ENCODE results near the gene MAPK4.
"Not testable (repeated sequence)": the region's sequence is repeated elsewhere in the genome, so short reads cannot be mapped to it uniquely, and the experiment has no call there.

Gene MAPK4

GRCh38 chr18:50559752-50560680, at the start of gene MAPK4:
MAPK4 (plus strand) TSS chr18:50560087; CDS start chr18:50663959, 103,872 bp downstream.
- DNase-seq (ENCODE audit: low read depth), result peak; percentile 27

- not testable (repeated sequence) for DNase-seq (ENCODE audit: low read depth)
Observed at GRCh38 chr18:50517277-50517676, 42.6 kb upstream of the MAPK4 start.

DNA sequence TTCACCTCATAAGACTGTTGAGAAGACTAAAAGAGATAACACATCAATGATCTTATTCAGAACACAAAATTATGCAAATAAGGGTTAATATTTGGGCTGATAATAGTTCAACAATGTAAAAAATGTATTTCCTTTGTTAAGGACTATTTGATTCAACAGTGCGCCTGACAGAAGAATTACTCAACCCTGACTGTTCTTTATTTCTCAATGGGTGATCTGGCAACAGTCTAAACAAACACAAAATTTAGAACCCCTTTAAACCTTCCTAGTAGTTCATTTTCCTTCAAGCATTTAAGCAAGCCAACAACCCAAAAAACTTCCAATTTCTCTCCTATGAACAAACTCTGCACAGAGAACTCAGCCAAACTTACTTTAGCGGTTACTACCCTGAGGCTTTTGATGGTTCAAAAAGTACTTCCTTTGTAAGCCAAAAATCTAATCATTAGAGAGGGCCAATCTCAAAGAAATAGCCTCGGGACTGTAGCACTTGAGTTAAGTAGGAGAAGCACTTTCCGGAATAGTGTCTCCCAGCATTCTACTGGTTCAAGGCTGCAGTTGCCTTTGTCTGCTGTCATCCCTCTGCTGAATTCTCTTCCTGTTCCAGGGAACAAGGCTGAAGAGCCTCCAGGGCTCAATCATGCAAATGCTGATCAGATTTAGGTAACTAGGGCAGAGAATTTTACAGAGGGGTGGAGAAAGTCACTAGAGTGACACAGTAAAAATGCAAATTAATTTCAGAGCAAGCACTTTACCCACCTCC, 40.9 kb upstream of the MAPK4 start:
- DNase-seq (ENCODE audit: low read depth), result peak; percentile 25

- DNase-seq (ENCODE audit: low read depth), result no peak
Observed at GRCh38 chr18:50523165-50523564, 36.7 kb upstream of the MAPK4 start.

DNA sequence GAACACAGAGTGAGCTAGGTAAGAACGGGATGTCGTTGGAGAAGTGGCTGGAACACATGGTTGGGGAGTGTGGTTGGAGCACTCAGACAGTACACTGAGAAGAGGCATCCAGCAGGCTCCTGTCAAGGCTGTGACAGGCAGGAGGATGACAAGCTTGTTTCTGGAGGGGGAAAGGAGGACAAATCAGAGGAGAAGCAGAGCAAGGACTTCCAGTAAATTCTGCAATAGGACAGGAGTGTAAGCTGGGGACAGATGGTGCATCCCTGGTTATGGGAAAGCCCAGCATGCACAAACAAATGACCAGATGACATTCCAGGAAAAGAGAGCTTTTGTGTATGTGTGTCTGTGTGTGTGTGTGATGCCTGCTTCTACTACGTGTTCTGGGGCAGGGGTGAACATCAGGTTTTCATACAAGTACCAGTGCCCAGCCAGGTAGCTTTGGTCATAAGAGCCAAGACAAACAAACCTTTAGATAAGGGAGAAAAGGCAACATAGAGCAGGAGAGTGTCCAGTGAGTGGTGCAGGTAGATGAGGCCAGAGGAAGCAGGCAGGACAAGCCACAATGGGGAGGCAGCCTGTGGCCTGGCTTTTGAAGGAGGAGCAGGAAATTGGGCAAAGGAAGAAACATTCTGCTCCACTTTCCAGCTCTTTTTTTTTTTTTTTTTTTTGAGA, 32.1 kb upstream of the MAPK4 start:
- DNase-seq (ENCODE audit: low read depth), result no peak

DNA sequence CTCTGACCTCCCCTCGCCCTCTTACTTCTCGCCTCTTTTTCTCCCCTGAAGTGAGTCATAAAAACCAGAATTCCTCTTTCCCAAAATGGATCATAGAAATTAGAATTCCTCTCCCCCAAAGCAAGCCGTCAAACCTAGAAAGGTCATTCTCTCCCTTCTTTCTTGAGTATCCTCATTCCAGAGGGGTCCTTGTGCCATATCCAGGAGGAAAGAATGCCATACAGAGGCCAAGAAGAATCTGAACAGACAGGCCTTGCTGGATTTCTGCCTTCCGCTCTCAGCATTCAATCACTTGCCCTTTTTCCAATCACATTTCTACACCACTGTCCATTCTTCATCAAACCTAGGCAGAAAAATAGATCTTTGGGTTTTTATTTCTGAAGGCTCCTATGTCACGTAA, 31.1 kb upstream of the MAPK4 start:
- DNase-seq (ENCODE audit: low read depth), result no peak

- DNase-seq (ENCODE audit: low read depth), result not testable (repeated sequence)
Observed at GRCh38 chr18:50533822-50534221, 26.1 kb upstream of the MAPK4 start.

DNA sequence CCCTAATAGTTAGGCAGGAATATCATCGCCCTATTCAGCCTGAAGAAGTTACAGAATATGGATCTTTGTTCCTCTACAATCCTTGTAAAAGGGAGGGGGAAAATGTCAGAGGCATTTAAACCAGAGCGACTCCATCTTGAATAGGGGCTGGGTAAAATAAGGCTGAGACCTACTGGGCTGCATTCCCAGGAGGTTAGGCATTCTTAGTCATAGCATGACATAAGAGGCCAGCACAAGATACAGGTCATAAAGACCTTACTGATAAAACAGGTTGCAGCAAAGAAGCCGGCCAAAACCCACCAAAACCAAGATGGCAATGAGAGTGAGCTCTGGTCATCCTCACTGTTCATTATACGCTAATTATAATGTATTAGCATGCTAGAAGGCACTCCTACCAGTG, 15.4 kb upstream of the MAPK4 start:
- not testable (repeated sequence) for DNase-seq (ENCODE audit: low read depth)

DNA sequence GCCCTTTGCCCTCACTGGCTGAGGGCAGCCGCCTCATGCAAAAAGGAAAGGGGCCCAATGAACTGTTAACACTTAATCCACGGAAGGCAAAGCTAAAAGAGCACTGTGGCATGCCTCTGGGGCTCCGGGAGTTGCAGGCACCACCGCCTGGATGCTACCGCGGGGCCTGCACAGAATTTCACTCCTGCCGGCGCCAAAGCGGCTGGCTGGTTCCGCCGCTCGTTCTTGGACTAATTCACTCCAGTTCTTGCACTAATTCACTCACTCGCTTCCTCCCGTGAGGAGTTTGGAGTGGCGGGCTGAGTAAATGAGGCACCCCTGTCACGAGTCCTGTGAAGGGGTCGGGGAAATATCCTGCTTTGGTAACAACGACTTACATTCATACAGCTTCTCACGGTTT, 14.0 kb upstream of the MAPK4 start:
- no peak for DNase-seq (ENCODE audit: low read depth)

GRCh38 chr18:50548160-50548559, 11.7 kb upstream of the MAPK4 start:
- no peak for DNase-seq (ENCODE audit: low read depth)

GRCh38 chr18:50551651-50552050, 8.2 kb upstream of the MAPK4 start:
- DNase-seq (ENCODE audit: low read depth), result not testable (repeated sequence)

GRCh38 chr18:50558157-50558556, 1.7 kb upstream of the MAPK4 start:
- DNase-seq (ENCODE audit: low read depth), result no peak

DNA sequence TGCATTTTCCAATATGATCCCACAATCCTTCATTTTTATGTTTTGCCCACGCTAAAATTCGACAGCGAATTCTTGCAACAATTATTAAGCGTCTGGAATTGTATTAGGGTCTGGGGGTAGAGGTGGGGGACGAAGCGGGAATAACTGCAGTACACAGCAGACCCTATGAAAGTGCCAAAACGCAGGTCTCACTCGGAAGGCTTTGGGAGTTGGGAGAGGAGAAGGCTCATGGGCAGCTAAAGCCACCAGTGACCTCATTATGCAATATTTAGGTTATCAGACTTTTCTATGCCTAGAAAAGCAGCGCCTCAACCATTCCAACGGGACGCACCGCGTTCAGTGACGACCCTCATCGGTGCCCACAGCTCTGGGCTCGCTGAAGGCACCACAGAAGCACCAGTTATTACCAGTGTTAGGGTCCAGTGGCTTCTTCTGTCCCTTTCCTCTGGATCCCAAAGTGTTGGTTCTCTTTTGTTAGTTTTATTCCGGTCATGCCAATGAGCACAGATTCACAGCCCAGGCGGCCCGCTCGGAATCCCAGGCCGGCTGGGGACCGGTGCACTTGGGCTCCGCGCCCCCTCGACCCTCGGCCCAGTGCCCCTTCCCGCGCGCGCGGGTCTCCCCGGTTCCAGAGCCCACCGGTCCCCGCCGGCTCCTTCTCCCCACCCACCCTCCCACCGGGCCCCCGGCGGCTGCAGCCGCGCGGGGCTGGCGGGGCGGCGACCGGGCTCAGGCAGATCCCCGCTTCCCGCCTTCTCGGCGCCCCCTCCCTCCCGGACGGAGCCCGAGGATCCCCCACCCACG, 737 bp upstream of the MAPK4 start:
- DNase-seq (ENCODE audit: low read depth), result no peak

- no peak for DNase-seq (ENCODE audit: low read depth)
Observed at GRCh38 chr18:50560681-50561629, 1.1 kb downstream of the MAPK4 start.

- not testable (repeated sequence) for DNase-seq (ENCODE audit: low read depth)
Observed at GRCh38 chr18:50562258-50562657, 2.4 kb downstream of the MAPK4 start.

DNA sequence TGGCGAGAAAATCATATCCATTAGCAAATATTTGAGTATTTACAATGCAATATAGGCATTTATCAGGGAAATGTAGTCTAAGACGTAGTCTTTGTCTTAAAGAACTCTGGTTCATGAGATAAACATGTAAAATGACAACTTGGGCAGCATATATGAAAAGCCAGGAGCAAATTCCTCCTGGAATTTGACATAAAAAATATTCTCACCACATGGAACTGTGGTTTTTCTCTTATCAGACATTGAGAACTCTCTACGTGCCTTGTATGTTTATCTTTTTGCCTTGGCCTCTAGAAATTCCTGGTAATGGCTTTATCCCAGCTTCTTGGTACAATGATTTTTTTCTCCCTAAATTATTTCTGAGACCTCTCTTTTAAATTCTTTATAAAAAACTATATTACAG, 2.8 kb downstream of the MAPK4 start:
- no peak for DNase-seq (ENCODE audit: low read depth)

DNA sequence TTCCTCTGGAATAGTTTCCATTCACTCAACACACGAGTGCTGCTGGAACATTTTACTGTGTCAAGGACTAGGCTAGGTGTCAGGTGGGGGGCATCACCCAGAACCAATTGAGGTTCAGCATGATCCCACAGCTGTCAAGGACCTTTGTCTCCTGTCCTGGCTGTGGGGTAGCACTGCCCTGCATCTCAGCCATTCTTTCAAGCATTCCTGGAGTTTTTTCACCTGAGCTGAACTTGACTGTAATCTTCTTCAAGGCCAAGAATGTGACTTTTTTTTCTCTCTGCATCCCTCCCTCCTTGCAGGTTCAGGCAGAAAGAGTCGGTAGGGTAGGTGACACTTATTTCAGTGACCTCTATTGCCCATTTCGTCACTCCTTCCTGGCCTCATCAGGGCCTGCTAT, 3.5 kb downstream of the MAPK4 start:
- no peak for DNase-seq (ENCODE audit: low read depth)

GRCh38 chr18:50569930-50570329, 10.0 kb downstream of the MAPK4 start:
- DNase-seq (ENCODE audit: low read depth), result no peak

- DNase-seq (ENCODE audit: low read depth), result no peak
Observed at GRCh38 chr18:50571606-50572005, 11.7 kb downstream of the MAPK4 start.

DNA sequence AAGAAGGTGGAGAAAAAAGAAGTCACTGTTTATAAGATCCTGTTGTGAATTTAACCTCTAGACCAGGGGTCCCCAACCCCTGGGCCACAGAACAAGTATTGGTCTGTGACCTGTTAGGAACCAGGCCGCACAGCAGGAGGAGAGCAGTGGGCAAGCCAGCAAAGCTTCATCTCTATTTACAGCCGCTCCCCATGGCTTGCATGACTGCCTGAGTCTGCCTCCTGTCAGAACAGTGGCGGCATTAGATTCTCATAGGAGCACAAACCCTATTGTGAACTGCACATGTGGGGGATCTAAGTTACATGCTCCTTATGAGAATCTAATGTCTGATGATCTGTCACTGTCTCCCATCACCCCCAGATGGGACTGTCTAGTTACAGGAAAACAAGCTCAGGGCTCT, 13.3 kb downstream of the MAPK4 start:
- DNase-seq (ENCODE audit: low read depth), result not testable (repeated sequence)
